SU-DHL-6 (cell line): ENCODE results near the gene PRR18.

Source experiments
- H2AFZ ChIP-seq: fragments of 200-600 bp; sonication (generic); 2 replicates; pipeline ENCODE4 v1.6.1; 2014; ENCODE audit warnings: low read depth, mild to moderate bottlenecking, moderate library complexity, mixed read lengths, antibody characterized with exemption, low read length; ENCODE audit not compliant: severe bottlenecking
- H3F3A ChIP-seq: fragments of 200-600 bp; shearing (Covaris generic); 2 replicates; pipeline ENCODE4 v1.6.0; 2016; ENCODE audit warnings: antibody characterized with exemption, mild to moderate bottlenecking; ENCODE audit not compliant: insufficient read depth
- H3K27ac ChIP-seq: fragments of 200-600 bp; sonication (generic); 2 replicates; pipeline ENCODE4 v1.5.1; 2016; ENCODE audit warnings: low read depth, mild to moderate bottlenecking, low read length, moderate library complexity, mixed read lengths
- H3K27me3 ChIP-seq: fragments of 200-600 bp; sonication (generic), shearing (Covaris generic); 2 replicates; pipeline ENCODE4 v1.6.0; 2014; ENCODE audit warnings: mild to moderate bottlenecking, low read length
- H3K36me3 ChIP-seq: fragments of 200-600 bp; sonication (generic); 2 replicates; pipeline ENCODE4 v1.6.1; 2014; ENCODE audit warnings: mild to moderate bottlenecking, low read length, mixed read lengths
- H3K4me2 ChIP-seq: fragments of 300-600, 200-600 bp; shearing (Covaris generic), sonication (generic); 2 replicates; pipeline ENCODE4 v1.6.0; 2014; ENCODE audit warnings: low read length, low read depth, mild to moderate bottlenecking; ENCODE audit not compliant: poor library complexity, severe bottlenecking
- H3K4me3 ChIP-seq: fragments of 200-600 bp; sonication (generic); 2 replicates; pipeline ENCODE4 v1.5.1; 2014; ENCODE audit warnings: antibody characterized with exemption, low read length, mild to moderate bottlenecking, mixed read lengths; ENCODE audit not compliant: insufficient read depth, poor library complexity, severe bottlenecking
- H3K79me2 ChIP-seq: fragments of 200-600 bp; sonication (generic); 2 replicates; pipeline ENCODE4 v1.6.1; 2014; ENCODE audit warnings: mild to moderate bottlenecking, low read length, moderate library complexity; ENCODE audit not compliant: insufficient read depth
- H3K9ac ChIP-seq: fragments of 200-600 bp; sonication (generic); 2 replicates; pipeline ENCODE4 v1.7.0; 2014; ENCODE audit warnings: mild to moderate bottlenecking, low read length
- H3K9me2 ChIP-seq: fragments of 200-600 bp; sonication (generic); replicated peaks from 2 replicates; pipeline ENCODE4 v1.6.1; 2014; ENCODE audit warnings: low read length; ENCODE audit not compliant: insufficient read depth
- H3K9me3 ChIP-seq: fragments of 200-600 bp; sonication (generic); 2 replicates; pipeline ENCODE4 v1.6.1; 2014; ENCODE audit warnings: low read length, mixed read lengths; ENCODE audit not compliant: insufficient read depth
- H4K20me1 ChIP-seq: fragments of 200-600 bp; sonication (generic); 2 replicates; pipeline ENCODE4 v1.6.1; 2014; ENCODE audit warnings: low read depth, mild to moderate bottlenecking, antibody characterized with exemption, low read length, moderate library complexity, mixed read lengths
- EZH2phosphoT487 ChIP-seq: fragments of 200-600 bp; sonication (generic), shearing (Covaris generic); conservative IDR thresholded peaks from 2 replicates; pipeline ENCODE4 v1.6.1; 2018; ENCODE audit warnings: mild to moderate bottlenecking, antibody characterized with exemption, low read length, moderate library complexity, mixed read lengths
- TF ChIP-seq, protein P1 (sequence below): fragments of 200-600 bp; sonication (generic); IDR thresholded peaks from one replicate; pipeline ENCODE4 v1.5.1; 2017; ENCODE audit warnings: antibody characterized with exemption, mild to moderate bottlenecking, low read length, moderate library complexity; ENCODE audit not compliant: insufficient read depth, poor library complexity, severe bottlenecking

PRR18 gene

DNA sequence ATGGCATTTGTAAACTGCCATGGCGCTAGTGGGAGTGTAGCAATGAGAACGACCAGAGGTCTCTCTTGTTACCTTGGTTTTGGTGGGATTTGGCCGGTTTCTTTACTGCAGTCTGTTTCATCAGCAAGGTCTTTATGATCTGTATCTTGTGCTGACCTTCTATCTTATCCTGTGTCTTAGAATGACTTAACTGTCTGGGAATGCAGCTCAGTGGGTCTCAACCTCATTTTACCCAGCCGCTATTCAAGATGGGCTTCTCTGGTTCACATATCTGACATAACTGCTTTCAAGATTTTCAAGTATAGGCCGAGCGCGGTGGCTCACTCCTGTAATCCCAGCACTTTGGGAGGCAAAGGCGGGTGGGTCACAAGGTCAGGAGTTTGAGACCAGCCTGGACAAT, 36.0 kb upstream of the PRR18 start:
- Histone ChIP-seq H3K9me3 (no peaks in the 10 kb centered on the region), H3K36me3 (no peaks in the 10 kb centered on the region), H3K4me2 (no peak overlapping the region), H2AFZ (no peak overlapping the region), H3K9ac (no peak overlapping the region), H3K79me2 (peaks cover 32% of the 10 kb centered on the region), H3K27ac (no peak overlapping the region), H3F3A (0 out of 2 replicates have a peak, but pooled peaks cover 9% of the 10 kb centered on the region), H4K20me1 (no peaks in the 10 kb centered on the region; the same call in 1 of the 2 replicates), H3K4me3 (no peak overlapping the region), H3K27me3 (no peaks in the 10 kb centered on the region), H3K9me2 (no peaks in the 10 kb centered on the region)
- TF ChIP-seq EZH2phosphoT487: no peak
- TF ChIP-seq, protein P1, sequence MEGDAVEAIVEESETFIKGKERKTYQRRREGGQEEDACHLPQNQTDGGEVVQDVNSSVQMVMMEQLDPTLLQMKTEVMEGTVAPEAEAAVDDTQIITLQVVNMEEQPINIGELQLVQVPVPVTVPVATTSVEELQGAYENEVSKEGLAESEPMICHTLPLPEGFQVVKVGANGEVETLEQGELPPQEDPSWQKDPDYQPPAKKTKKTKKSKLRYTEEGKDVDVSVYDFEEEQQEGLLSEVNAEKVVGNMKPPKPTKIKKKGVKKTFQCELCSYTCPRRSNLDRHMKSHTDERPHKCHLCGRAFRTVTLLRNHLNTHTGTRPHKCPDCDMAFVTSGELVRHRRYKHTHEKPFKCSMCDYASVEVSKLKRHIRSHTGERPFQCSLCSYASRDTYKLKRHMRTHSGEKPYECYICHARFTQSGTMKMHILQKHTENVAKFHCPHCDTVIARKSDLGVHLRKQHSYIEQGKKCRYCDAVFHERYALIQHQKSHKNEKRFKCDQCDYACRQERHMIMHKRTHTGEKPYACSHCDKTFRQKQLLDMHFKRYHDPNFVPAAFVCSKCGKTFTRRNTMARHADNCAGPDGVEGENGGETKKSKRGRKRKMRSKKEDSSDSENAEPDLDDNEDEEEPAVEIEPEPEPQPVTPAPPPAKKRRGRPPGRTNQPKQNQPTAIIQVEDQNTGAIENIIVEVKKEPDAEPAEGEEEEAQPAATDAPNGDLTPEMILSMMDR: no peak

DNA sequence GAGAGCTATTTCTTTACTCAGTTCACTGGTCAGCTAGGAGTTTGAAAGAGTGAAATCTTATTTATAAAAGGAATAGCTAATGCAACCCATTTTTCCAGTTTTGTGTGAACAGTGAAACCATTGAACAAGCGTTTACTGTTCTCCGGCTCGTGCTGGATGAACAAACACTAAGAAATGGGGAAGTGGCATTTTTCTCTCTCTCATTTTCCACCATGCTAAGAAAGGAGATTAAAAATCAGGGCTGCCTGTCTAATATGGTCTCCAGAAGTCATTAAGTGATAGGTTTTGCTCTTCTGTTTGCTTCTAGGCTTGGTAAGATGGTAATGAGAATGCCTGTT, 34.9 kb upstream of the PRR18 start:
- peak overlapping the region; percentile 97 for H3K4me3 ChIP-seq
- no peaks in the 10 kb centered on the region; the same call in 1 of the 2 replicates for H4K20me1 ChIP-seq
- no peaks in the 10 kb centered on the region for H3K9me3 ChIP-seq
- H3K27me3 ChIP-seq: no peaks in the 10 kb centered on the region
- peak overlapping the region; percentile 80 for H3K4me2 ChIP-seq
- TF ChIP-seq, protein P1: no peak
- TF ChIP-seq EZH2phosphoT487: no peak
- H3K27ac ChIP-seq: peak overlapping the region; percentile 73
- H3K9ac ChIP-seq: peak overlapping the region; percentile 86
- no peaks in the 10 kb centered on the region for H3K9me2 ChIP-seq
- H2AFZ ChIP-seq: peak overlapping the region; percentile 79
- peaks cover 43% of the 10 kb centered on the region for H3K79me2 ChIP-seq
- H3F3A ChIP-seq: 0 out of 2 replicates have a peak, but pooled peaks cover 9% of the 10 kb centered on the region
- no peaks in the 10 kb centered on the region for H3K36me3 ChIP-seq

DNA sequence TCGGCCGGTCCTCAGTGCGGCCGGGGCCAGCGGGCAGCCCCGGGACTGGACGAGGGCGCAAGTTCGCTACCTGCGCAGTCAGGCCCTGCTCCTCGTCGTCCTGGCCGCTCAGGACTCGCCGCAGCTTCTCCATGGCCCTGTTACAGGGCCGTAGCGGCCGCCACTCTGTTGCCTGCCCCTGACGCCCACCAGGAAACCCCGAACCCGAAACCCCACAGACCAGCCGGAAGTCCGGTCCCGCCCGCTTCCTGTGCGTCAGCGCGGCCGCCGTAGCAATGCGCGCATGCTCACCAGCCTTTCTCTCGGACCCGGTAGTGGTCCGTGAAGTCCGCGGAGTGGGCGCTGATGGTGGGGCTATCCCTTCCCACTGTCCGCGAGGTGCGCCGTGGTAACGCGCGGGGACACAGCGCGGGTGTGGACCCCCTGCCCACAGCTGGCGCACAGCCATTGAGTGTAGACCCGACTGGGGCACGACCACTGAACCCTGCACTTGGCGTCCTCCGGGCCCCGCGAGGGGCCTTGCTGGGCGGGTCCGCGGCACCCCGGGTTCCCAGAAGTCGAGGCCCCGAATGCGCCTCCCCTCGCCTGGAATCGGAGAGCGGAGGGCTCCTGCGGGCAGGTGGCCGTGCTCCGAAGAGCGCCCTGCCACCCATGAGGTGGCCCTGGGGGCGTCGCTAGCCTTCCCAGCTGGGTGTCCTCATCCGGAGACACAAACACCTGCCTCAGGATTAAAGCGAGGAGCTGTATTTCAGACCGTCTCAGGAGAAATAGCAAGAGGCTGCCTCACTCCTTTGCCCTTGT, 34.4 kb upstream of the PRR18 start, which contains the start of gene SFT2D1:
Gene SFT2D1, minus strand, starts transcription at position 197 of the 801 bp plus-strand sequence. Its CDS starts 64 bp downstream, at position 133.
- TF ChIP-seq EZH2phosphoT487: no peak
- TF ChIP-seq, protein P1: no peak
- peaks cover 49% of the 10 kb centered on the region for H3K79me2 ChIP-seq
- peak within 1 kb of the TSS; percentile 86 for H3K9ac ChIP-seq

More for the DNA sequence above, 34.4 kb upstream of the PRR18 start, which contains the start of gene SFT2D1:
- Histone ChIP-seq H3K4me3 (peak within 1 kb of the TSS; percentile 97), H3K9me3 (no peaks in the 10 kb centered on the region), H3K27me3 (no peaks in the 10 kb centered on the region), H3K9me2 (no peaks in the 10 kb centered on the region), H3K4me2 (peak within 1 kb of the TSS; percentile 80), H3K27ac (peak within 1 kb of the TSS; percentile 73), H4K20me1 (no peaks in the 10 kb centered on the region; the same call in 1 of the 2 replicates), H3F3A (0 out of 2 replicates have a peak, but pooled peaks cover 9% of the 10 kb centered on the region), H2AFZ (peak within 1 kb of the TSS; percentile 79), H3K36me3 (no peaks in the 10 kb centered on the region)
